IPS-20b (cell line): ENCODE results near the gene MAD2L1.
"Not testable (repeated sequence)": the region's sequence is repeated elsewhere in the genome, so short reads cannot be mapped to it uniquely, and the experiment has no call there.

Source experiments
- H3K27ac ChIP-seq: one replicate; pipeline ENCODE4 v1.5.1; 2013; ENCODE audit warnings: low read length
- H3K27me3 ChIP-seq: 2 replicates; pipeline ENCODE4 v1.6.1; 2013; ENCODE audit warnings: mild to moderate bottlenecking, low read length, inconsistent platforms; ENCODE audit not compliant: insufficient read depth
- H3K36me3 ChIP-seq: 2 replicates; pipeline ENCODE4 v1.6.1; 2013; ENCODE audit warnings: low read depth, mild to moderate bottlenecking, inconsistent platforms, low read length, moderate library complexity; ENCODE audit not compliant: insufficient read depth
- H3K4me1 ChIP-seq: 2 replicates; pipeline ENCODE4 v1.6.1; 2013; ENCODE audit warnings: mild to moderate bottlenecking, control low read depth, inconsistent platforms, low read length, moderate library complexity; ENCODE audit not compliant: insufficient read depth
- H3K4me3 ChIP-seq: 2 replicates; pipeline ENCODE4 v1.5.1; 2013; ENCODE audit warnings: mild to moderate bottlenecking, low read length, inconsistent platforms
- H3K9ac ChIP-seq: 2 replicates; pipeline ENCODE4 v1.6.1; 2013; ENCODE audit warnings: low read depth, mild to moderate bottlenecking, inconsistent platforms, low read length, moderate library complexity
- H3K9me3 ChIP-seq: 2 replicates; pipeline ENCODE4 v1.6.1; 2013; ENCODE audit warnings: mild to moderate bottlenecking, low read depth, low read length, inconsistent platforms; ENCODE audit not compliant: insufficient read depth

Gene MAD2L1

DNA sequence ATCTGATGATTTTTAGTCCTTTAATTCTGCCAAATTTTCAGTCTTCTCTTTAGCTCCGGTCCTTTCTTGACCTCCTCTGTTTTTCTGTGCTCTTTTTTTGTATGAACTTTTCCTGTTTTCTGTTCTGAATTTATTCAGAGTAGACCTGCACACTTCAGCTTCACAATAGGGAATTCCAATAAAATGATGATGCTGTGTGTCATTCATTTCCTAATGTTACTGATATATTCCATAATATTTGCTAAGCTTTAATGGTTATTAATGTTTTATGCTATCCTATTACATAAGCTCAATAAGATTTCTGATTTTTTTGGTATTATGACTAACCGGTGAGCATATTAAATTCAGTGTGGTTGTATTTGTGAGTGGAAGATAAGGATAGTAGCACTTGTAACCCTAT lies 13.9 kb upstream of the MAD2L1 start:
- Histone ChIP-seq H3K27me3 (no peaks in the 10 kb centered on the region), H3K27ac (no peak overlapping the region), H3K4me1 (peaks cover 16% of the 10 kb centered on the region), H3K9ac (no peak overlapping the region), H3K9me3 (peaks cover 4% of the 10 kb centered on the region; the same call in 1 of the 2 replicates), H3K36me3 (no peaks in the 10 kb centered on the region), H3K4me3 (no peak overlapping the region)

DNA sequence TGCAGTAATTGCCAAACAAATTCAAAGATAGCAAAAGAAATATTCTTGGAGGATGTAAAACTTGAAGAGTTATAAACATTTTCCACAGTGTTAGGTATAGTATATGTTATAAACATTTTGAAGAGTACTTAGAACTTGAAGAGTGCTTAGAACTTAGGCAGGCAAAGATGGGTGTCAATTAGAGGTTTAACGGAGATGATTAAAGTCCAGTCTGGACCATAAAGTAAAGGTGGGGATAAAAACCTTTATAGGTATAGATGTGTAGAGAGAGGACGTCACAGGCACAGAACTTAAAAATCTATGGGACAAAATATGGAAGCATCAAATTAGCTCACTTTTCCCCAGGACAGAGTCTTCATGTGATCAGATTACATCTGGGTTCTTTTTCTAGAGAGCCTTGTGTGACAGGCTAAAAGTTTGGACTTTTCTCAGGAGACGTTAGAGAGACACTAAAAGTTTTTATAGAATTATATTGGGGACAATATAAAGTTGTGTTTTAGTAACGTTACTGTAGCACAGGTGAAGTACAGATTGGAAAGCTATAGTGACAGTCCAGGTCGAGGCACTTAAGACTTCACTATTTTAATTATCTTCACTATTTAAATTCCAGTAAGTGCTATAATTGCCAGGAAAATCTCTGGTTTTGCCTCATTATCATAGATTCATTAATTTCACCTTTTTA lies 13.3 kb upstream of the MAD2L1 start:
- H3K27ac ChIP-seq = no peak overlapping the region
- H3K4me1 ChIP-seq = peaks cover 14% of the 10 kb centered on the region
- H3K27me3 ChIP-seq = no peaks in the 10 kb centered on the region
- H3K9ac ChIP-seq = no peak overlapping the region
- no peaks in the 10 kb centered on the region for H3K36me3 ChIP-seq
- H3K9me3 ChIP-seq = peaks cover 4% of the 10 kb centered on the region; the same call in 1 of the 2 replicates
- no peak overlapping the region for H3K4me3 ChIP-seq

DNA sequence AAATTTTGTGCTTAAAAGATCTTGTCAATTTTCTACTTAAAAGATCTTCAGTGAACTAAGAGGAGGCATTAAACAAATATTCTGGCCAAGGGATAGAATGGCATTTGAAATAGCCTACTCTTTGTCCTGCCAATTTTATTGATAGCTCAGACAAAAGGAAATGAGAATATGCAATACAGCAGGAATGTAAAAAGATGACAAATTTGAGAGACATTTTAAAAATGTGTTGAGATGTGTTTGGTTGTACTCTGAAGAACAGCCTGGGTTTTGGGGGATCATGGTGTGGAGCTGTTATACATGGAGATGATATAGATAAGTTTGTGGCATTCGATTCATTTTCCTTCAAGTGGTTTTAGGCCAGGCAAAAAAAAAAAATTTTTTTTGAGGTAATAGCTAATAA lies 11.6 kb upstream of the MAD2L1 start:
- H3K27me3 ChIP-seq = no peaks in the 10 kb centered on the region
- H3K9me3 ChIP-seq = peaks cover 4% of the 10 kb centered on the region; the same call in 1 of the 2 replicates
- H3K4me3 ChIP-seq = no peak overlapping the region
- H3K4me1 ChIP-seq = peaks cover 14% of the 10 kb centered on the region
- H3K9ac ChIP-seq = no peak overlapping the region
- no peaks in the 10 kb centered on the region for H3K36me3 ChIP-seq
- H3K27ac ChIP-seq = no peak overlapping the region

DNA sequence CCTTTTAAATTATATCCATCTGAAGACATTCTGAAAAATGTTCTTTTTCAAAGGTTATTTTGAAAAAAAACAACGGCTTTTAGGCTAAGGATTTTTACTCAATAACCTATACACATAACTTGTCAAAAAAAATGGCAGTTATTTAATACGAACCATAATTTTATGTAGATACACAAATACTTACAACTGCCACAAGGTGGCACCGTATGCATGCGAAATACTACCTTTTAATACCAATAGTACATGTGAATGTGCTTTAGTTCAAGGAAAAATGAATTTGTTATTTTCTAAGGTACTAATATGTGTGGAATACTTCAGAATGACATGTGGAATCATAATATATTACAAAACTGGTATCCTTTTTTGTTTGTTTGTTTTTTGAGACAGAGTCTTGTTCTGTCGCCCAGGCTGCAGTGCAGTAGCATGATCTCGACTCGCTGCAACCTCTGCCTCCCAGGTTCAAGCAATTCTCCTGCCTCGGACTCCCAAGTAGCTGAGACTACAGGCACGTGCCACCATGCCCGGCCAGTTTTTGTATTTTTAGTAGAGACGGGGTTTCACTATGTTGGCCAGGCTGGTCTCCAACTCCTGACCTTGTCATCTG lies 4.6 kb upstream of the MAD2L1 start:
- Histone ChIP-seq H3K4me3 (no peak overlapping the region), H3K4me1 (peaks cover 12% of the 10 kb centered on the region), H3K36me3 (no peaks in the 10 kb centered on the region), H3K9me3 (peaks cover 4% of the 10 kb centered on the region; the same call in 1 of the 2 replicates), H3K9ac (no peak overlapping the region), H3K27ac (no peak overlapping the region), H3K27me3 (no peaks in the 10 kb centered on the region)

DNA sequence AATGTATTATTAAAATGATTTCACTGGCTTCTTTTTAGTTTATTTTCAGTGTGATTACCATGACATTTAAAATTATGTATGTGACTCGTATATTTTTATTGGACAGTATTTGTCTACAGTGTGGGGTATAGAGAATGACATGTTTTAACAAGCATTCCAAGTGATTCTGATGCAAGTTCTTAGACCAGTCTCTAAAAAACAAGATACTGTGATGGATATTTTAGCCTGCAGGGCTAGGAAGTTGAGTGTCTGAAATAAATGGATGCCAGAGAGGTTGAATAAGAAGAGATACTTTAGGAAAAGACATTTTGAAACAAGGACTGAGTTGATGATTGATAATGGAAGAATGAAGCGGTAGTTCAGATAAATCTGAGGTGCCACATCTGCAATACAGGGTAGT lies 3.5 kb upstream of the MAD2L1 start:
- H3K27me3 ChIP-seq = no peaks in the 10 kb centered on the region
- H3K9me3 ChIP-seq = no peaks in the 10 kb centered on the region
- H3K27ac ChIP-seq = no peak overlapping the region
- no peak overlapping the region for H3K9ac ChIP-seq
- H3K4me3 ChIP-seq = no peak overlapping the region
- H3K4me1 ChIP-seq = peaks cover 15% of the 10 kb centered on the region
- H3K36me3 ChIP-seq = peaks cover 4% of the 10 kb centered on the region; the same call in 1 of the 2 replicates

DNA sequence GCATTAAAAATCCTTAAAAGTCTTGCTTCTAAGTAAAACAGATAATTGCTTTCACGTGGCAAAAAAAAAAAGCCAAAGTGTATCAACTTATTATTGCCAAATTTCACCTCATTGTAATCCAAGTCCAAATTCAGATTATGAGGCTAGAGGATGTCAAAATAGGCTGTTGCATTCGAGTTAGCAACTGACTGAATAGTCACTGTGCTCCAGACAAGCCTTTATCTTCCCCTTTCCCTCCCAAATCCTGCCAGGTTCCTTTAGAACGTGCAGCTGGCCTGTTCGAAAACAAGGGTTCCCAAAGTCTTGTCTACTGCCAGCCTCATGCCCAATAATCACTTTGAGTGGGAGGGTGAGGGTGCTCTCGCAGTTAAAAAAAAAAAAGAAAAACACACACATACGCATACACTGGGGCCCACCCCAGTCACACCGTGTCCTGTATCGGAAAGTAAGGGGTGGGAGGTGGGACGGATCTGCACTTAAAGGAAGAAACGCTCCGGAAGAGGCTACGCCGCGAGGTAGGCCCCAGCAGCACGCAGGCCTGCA lies 603 bp downstream of the MAD2L1 start:
- Histone ChIP-seq H3K27ac (peak overlapping the region; percentile 44), H3K36me3 (peaks cover 43% of the 10 kb centered on the region), H3K4me3 (peak overlapping the region; percentile 91), H3K27me3 (no peaks in the 10 kb centered on the region), H3K9ac (peak overlapping the region; percentile 96), H3K4me1 (peaks cover 24% of the 10 kb centered on the region), H3K9me3 (no peaks in the 10 kb centered on the region)

DNA sequence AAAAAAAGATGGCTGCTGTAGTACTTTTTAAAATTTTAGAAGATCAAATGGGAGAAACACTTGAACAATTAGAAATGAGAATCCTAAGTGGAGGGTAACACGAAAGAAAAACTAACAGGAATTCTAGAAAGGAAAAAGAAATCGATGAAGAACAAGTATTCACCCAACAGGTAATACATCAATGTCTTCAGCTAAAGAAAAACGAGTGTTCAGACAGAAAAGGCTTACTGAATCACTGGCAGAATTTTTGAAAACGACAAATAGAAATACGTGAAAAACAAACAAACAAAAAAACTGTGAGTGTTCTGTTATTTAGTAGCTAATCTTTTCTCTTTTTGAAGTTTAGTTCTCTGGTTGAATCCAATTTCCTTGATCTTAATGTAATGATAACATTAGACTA lies 1.8 kb downstream of the MAD2L1 start:
- Histone ChIP-seq H3K4me1 (peaks cover 24% of the 10 kb centered on the region), H3K9ac (peak overlapping the region; percentile 96; the same call in 1 of the 2 replicates), H3K9me3 (no peaks in the 10 kb centered on the region), H3K27me3 (no peaks in the 10 kb centered on the region), H3K36me3 (peaks cover 55% of the 10 kb centered on the region), H3K27ac (no peak overlapping the region), H3K4me3 (peak overlapping the region; percentile 91)

DNA sequence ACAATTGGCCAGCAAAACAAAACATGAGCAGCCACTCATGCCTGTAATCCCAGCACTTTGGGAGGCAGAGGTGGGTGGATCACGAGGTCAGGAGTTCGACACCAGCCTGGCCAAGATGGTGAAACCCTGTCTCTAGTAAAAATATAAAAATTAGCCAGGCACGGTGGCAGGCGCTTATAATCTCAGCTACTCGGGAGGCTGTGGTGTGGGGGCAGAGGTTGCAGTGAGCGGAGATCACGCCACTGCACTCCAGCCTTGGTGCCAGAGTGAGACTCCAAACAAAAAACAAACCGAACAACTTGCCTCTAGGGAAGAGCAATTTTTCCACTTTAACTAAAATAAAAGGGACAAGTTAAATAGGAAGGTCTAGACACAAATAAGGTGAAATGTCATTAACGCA lies 2.9 kb downstream of the MAD2L1 start:
- H3K9ac ChIP-seq, H3K27me3 ChIP-seq, H3K9me3 ChIP-seq, H3K27ac ChIP-seq: not testable (repeated sequence)
- Histone ChIP-seq H3K4me3 (peak overlapping the region; percentile 91; the same call in 1 of the 2 replicates), H3K36me3 (peaks cover 66% of the 10 kb centered on the region), H3K4me1 (peaks cover 24% of the 10 kb centered on the region)

DNA sequence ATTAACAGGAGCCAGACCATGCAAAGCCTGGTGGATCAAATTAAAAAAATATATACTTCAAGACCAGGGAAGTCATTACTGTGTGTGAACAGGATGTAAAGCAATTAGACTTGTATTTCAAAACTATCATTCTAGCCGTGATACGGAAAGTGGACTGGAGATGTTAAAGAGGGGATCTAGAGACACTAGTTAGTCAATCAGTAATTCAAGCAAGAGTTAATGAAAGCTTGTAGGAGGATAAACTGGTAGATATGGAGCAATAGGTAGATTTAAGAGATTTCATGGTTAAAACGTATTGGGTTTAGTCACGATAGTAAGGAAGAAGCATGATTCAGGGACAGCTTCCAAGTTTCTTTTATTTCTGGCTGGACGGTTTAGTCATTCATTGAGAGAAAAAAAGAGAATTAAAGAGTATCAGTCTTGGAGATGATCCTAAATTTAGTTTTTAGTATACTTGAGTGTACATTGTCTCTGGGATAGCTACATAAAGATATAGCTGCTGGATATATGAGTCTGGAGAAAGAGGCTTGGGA lies 3.9 kb downstream of the MAD2L1 start:
- no peak overlapping the region for H3K27ac ChIP-seq
- H3K36me3 ChIP-seq = peaks cover 76% of the 10 kb centered on the region
- H3K4me1 ChIP-seq = peaks cover 14% of the 10 kb centered on the region
- H3K4me3 ChIP-seq = no peak overlapping the region
- H3K27me3 ChIP-seq = no peaks in the 10 kb centered on the region
- no peaks in the 10 kb centered on the region for H3K9me3 ChIP-seq
- H3K9ac ChIP-seq = no peak overlapping the region

DNA sequence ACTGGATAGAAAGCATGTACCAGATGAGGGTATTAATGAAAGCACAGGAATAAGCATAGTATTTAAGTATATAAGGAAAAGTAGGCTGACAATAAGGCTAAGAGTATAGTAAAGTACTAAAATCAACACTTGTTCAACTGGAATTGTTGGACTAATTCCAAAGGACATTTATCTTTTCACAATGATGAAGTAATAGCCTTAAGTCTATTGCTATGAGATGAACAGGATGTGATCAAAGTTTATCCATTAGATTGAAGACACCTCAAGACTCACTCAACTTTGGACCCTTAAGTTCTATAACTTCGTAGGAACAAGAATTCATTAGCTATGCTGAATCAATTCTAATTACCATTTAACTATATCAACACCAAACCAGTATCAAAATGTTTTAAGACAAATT lies 7.6 kb downstream of the MAD2L1 start:
- Histone ChIP-seq H3K4me1 (no peaks in the 10 kb centered on the region), H3K27me3 (no peaks in the 10 kb centered on the region)

DNA sequence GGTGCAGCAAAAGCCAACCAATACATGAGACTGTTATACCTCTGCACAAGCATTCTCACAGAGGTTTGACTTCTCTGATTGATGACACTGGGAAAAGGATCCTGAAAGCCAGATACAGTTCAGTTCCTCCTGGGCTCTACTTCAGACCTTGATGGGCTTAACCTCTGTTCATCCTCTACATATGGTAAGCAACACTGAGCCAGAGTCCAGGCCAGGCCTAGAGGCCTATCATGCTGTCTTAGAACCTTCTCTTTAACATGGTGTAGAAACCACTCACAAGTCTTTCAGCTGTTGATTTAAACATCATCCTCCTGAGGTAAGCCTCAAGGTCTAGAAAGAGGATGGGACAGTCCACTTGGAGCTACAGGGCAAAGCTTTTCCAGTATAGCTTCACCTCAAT lies 9.2 kb downstream of the MAD2L1 start:
- Histone ChIP-seq H3K9me3 (no peaks in the 10 kb centered on the region), H3K4me1 (no peaks in the 10 kb centered on the region), H3K4me3 (no peak overlapping the region), H3K9ac (no peak overlapping the region), H3K36me3 (peaks cover 71% of the 10 kb centered on the region), H3K27ac (no peak overlapping the region), H3K27me3 (no peaks in the 10 kb centered on the region)

More for the DNA sequence above, 7.6 kb downstream of the MAD2L1 start:
- Histone ChIP-seq H3K36me3 (peaks cover 87% of the 10 kb centered on the region), H3K4me3 (no peak overlapping the region), H3K9me3 (no peaks in the 10 kb centered on the region), H3K27ac (no peak overlapping the region), H3K9ac (no peak overlapping the region)

DNA sequence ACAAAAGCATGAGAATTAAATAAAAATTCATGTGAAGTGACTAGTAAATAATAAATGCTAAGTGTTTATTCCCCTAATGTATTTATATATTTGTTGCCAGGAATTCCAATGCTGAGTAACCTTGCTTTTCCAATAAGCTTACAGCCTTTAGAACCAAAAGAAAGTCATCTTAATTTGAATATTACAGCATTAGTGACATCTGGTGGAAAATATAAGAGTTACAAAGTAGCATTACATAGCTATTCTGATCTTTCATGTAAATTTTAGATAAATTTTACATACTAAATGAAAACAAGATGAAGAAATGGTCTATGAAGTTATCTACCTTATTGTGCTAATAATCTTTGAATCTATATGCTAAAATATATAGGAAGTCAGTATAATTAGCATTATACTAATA lies 10.4 kb downstream of the MAD2L1 start:
- H3K4me3 ChIP-seq = no peak overlapping the region
- peaks cover 61% of the 10 kb centered on the region for H3K36me3 ChIP-seq
- H3K9me3 ChIP-seq = no peaks in the 10 kb centered on the region
- no peak overlapping the region for H3K27ac ChIP-seq
- no peak overlapping the region for H3K9ac ChIP-seq
- no peaks in the 10 kb centered on the region for H3K27me3 ChIP-seq
- H3K4me1 ChIP-seq = no peaks in the 10 kb centered on the region
